ENCODE measurements around the gene AQP6.

Gene AQP6

DNA sequence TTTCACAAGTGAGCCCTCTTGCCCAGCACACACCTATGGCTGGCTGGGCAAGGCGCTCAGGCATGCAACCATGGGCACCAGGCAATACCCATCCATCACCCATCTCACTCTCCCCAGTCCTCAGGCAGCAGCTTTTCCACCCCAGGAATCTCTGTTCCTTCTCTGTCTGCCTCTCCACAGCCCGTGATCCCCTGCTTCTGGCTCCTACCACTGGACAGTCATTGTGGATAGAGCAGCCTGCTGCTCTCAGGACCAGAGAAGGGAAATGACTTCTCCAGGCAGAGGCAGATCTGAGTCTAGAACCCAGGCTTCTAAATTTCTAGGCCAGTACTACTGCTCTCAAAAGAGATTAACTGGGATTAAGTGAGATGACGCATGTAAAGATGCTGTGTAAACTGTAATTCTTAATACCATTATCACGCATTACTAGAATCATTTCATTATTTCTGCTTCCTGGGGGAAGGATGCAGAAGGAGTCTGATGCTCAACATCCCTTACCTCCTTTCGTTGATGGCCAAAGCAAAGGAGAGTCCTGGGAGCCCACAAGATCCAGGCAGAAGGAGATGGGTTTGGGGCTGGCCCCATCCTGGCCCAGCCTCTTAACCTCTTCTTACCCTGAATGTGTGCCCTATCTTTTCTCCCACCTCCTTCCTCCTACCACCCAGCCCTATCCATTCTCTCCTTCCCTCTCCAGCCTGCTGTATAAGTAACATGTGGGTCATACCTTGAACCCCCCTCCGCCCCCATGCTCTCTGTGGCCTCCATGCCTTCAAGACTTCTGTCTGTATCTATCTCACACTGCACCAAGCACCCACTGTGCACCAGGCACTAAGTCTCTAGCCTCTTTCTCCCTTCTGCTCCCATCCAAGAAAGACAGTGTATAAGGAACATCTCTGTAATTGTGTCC, 15.8 kb upstream of the AQP6 start:
- no peaks in the 10 kb centered on the region for H4K20me1 ChIP-seq (ENCODE audit: insufficient read depth)
- TF ChIP-seq, protein P1, sequence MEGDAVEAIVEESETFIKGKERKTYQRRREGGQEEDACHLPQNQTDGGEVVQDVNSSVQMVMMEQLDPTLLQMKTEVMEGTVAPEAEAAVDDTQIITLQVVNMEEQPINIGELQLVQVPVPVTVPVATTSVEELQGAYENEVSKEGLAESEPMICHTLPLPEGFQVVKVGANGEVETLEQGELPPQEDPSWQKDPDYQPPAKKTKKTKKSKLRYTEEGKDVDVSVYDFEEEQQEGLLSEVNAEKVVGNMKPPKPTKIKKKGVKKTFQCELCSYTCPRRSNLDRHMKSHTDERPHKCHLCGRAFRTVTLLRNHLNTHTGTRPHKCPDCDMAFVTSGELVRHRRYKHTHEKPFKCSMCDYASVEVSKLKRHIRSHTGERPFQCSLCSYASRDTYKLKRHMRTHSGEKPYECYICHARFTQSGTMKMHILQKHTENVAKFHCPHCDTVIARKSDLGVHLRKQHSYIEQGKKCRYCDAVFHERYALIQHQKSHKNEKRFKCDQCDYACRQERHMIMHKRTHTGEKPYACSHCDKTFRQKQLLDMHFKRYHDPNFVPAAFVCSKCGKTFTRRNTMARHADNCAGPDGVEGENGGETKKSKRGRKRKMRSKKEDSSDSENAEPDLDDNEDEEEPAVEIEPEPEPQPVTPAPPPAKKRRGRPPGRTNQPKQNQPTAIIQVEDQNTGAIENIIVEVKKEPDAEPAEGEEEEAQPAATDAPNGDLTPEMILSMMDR (conservative IDR thresholded peaks at IDR 0.05; ENCODE audit: low read depth, low read length): no peak
- H3K9ac ChIP-seq: no peak overlapping the region
- H3K27ac ChIP-seq: no peak overlapping the region
- no peaks in the 10 kb centered on the region for H3K4me1 ChIP-seq (ENCODE audit: low read depth, poor library complexity, severe bottlenecking)
- H3K4me3 ChIP-seq (IDR thresholded peaks at IDR 0.05; ENCODE audit: insufficient read depth, low read depth, low read length): no peak overlapping the region
- no peak overlapping the region for H3K4me2 ChIP-seq
- no peaks in the 10 kb centered on the region for H3K79me2 ChIP-seq (ENCODE audit: insufficient read depth, low read depth)
- no peak overlapping the region for H2AFZ ChIP-seq (ENCODE audit: low read depth)
- peaks cover 32% of the 10 kb centered on the region; the same call in 1 of the 2 replicates for H3K27me3 ChIP-seq (ENCODE audit: insufficient read depth, low read depth)
- H3K36me3 ChIP-seq (ENCODE audit: insufficient read depth): no peaks in the 10 kb centered on the region

DNA sequence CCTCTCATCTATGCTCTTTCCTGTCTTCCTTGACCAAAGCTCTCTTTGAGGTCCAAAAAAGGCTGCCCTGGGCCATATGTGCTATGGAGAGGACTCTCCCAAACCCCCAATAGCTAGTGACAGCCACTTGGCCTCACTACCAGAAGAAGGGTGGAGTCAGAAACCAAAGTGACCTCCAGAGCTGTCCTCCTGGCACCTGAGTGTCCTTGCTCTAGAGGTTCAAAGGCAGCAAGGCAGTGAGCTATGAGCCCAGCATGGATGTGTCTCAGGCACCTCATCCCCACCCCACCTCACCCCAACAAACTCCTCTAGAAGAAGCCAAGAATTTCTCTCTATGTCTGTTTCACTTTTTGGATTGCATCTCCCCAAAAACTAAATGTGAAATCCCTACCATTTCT, 15.2 kb upstream of the AQP6 start:
- H2AFZ ChIP-seq (ENCODE audit: low read depth): no peak overlapping the region
- H3K4me1 ChIP-seq (ENCODE audit: low read depth, poor library complexity, severe bottlenecking): no peaks in the 10 kb centered on the region
- no peaks in the 10 kb centered on the region for H3K36me3 ChIP-seq (ENCODE audit: insufficient read depth)
- no peak overlapping the region for H3K4me3 ChIP-seq (IDR thresholded peaks at IDR 0.05; ENCODE audit: insufficient read depth, low read depth, low read length)
- TF ChIP-seq, protein P1 (conservative IDR thresholded peaks at IDR 0.05; ENCODE audit: low read depth, low read length): no peak
- no peak overlapping the region for H3K4me2 ChIP-seq
- no peaks in the 10 kb centered on the region for H3K79me2 ChIP-seq (ENCODE audit: insufficient read depth, low read depth)
- no peak overlapping the region for H3K9ac ChIP-seq
- H3K27me3 ChIP-seq (ENCODE audit: insufficient read depth, low read depth): peaks cover 34% of the 10 kb centered on the region; the same call in 1 of the 2 replicates
- H3K27ac ChIP-seq: no peak overlapping the region
- no peaks in the 10 kb centered on the region for H4K20me1 ChIP-seq (ENCODE audit: insufficient read depth)

DNA sequence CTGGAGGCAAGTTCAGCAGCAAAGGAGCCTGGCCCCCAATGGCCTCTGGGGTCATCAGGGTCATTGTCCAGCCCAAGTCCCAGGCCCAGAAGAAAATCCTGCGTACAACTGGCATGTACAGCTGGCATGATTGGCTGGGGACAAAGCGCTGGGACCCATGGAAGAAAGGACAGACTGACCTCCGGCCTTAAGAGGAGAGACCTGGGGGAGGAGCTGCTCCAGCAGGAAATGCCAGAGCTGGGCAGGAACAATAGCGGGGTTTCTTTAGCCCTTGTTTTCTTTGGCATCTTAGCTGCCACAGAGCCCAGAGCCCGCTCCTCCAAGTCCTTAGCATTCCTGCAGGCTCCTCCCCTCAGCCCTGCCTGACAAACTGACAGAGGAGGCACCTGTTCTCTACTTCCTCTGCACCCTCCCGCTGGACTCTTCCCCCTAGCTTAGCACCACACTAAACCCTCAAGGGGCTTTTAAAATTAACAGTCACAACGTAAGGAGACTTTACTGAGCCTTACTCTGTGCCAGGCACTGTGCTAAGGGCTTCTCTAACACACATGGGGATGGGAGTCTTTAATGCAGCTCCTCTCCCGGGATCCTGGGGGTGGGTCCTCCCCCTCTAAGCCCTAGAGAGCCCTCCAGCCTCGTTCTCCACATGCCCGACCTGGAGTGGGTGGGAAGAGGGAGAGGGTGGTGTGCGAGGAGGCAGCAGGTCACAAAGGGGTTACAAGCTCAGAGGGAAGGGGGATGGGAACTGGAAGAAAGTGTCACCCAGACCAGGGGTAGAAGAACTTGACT, 12.9 kb upstream of the AQP6 start:
- Histone ChIP-seq H3K4me2 (no peak overlapping the region), H4K20me1 (ENCODE audit: insufficient read depth) (no peaks in the 10 kb centered on the region), H3K79me2 (ENCODE audit: insufficient read depth, low read depth) (no peaks in the 10 kb centered on the region), H3K27me3 (ENCODE audit: insufficient read depth, low read depth) (peaks cover 56% of the 10 kb centered on the region), H3K27ac (no peak overlapping the region), H3K4me3 (IDR thresholded peaks at IDR 0.05; ENCODE audit: insufficient read depth, low read depth, low read length) (no peak overlapping the region), H3K4me1 (ENCODE audit: low read depth, poor library complexity, severe bottlenecking) (no peaks in the 10 kb centered on the region), H3K9ac (no peak overlapping the region), H2AFZ (ENCODE audit: low read depth) (no peak overlapping the region), H3K36me3 (ENCODE audit: insufficient read depth) (no peaks in the 10 kb centered on the region)
- TF ChIP-seq, protein P1 (conservative IDR thresholded peaks at IDR 0.05; ENCODE audit: low read depth, low read length): no peak

DNA sequence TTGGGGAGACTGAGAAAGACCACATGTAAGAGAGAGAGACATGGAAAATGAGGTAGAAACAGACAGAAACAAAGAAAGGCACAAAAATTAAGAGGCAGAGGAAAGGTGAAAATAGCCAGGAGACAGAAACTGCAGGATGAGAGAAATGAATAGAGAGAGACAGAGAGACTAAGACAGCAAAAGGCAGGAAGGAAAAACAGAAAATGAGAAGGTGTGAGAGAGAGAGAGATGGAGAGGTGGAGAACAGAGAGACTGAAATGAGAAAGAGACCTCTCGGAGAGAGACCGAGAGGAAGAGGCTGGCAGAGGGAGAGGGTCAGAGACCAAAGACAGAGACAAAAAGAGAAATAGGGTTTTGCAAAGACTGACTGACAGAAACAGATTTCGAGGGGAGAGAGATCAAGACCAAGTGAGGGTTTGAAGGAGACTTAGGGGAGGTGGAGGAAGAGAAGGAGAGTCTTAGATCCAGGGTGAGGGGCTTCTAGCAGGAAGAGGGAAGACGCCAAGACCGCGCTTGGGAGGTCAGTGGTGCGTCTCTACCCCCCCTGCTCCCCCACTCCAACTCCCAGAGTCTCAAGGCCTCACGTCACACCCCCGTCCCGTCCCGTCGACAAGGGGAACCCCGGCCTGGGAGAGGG, 12.2 kb upstream of the AQP6 start:
- TF ChIP-seq, protein P1 (conservative IDR thresholded peaks at IDR 0.05; ENCODE audit: low read depth, low read length): no peak
- H3K27ac ChIP-seq: no peak overlapping the region
- no peak overlapping the region for H3K4me2 ChIP-seq

More for the DNA sequence above, 12.2 kb upstream of the AQP6 start:
- no peak overlapping the region for H3K9ac ChIP-seq
- H2AFZ ChIP-seq (ENCODE audit: low read depth): no peak overlapping the region
- no peak overlapping the region for H3K4me3 ChIP-seq (IDR thresholded peaks at IDR 0.05; ENCODE audit: insufficient read depth, low read depth, low read length)
- H3K36me3 ChIP-seq (ENCODE audit: insufficient read depth): no peaks in the 10 kb centered on the region
- peaks cover 61% of the 10 kb centered on the region for H3K27me3 ChIP-seq (ENCODE audit: insufficient read depth, low read depth)
- no peaks in the 10 kb centered on the region for H4K20me1 ChIP-seq (ENCODE audit: insufficient read depth)
- no peaks in the 10 kb centered on the region for H3K79me2 ChIP-seq (ENCODE audit: insufficient read depth, low read depth)
- H3K4me1 ChIP-seq (ENCODE audit: low read depth, poor library complexity, severe bottlenecking): no peaks in the 10 kb centered on the region
